ENCODE results near the gene ABCG5. TPM values are rescaled to one million over a fixed set of nuclear protein-coding genes. Genes with fewer than 3 reads are reported as not detected.

The ABCG5 gene
- total RNA-seq, 2 experiments from 2014 or later, result not detected

DNA sequence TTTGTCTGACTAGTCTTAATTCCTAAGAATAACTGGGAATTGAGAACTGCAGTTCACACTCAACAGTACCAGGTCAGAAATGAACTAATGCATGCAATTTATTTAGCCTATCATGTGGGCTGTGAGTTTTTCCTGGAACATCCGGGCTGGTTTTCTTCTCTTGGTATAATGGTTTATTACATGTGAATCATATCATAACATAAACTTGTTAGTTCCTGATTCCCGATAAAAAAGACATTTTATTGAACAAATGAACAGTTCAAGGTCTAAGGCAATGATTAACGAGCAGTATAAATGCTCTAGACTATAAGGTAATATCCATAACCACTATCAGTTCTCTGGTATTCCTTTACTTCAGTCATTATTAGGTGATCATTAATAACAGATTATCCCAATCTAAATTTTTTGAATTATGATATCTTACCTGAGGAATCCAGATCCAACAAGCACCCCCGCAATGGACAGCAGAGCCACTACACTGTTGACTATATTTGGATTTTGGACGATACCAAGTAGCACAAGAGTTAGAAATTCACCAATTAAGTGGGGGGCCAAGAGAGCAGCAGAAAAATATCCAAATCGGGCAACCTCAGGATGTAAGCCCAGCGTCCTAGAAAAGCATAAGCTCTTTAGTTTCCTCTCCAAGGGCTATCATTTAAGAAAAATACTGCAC, 19.0 kb downstream of the ABCG5 start:
- Histone ChIP-seq H3K27ac (ENCODE audit: low read depth in 1 of 2, low read length in 2 of 2) (no peak overlapping the region), H3K4me3 (ENCODE audit: low read length) (no peak overlapping the region), H3K27me3 (ENCODE audit: control insufficient read depth in 1 of 2, insufficient read depth in 2 of 2, low read length in 2 of 2) (peaks cover 3 to 12% of the 10 kb centered on the region in 2 experiments), H3K36me3 (ENCODE audit: insufficient read depth, low read length) (no peaks in the 10 kb centered on the region), H3K4me1 (ENCODE audit: insufficient read depth, low read length) (no peaks in the 10 kb centered on the region), H3K9me3 (ENCODE audit: control insufficient read depth in 1 of 2, insufficient read depth in 1 of 2, low read length in 2 of 2) (no peaks in the 10 kb centered on the region)
- ATAC-seq (ENCODE audit: poor library complexity), result no peak
- CTCF ChIA-PET, result no interaction called here
- TF ChIP-seq, protein P1, sequence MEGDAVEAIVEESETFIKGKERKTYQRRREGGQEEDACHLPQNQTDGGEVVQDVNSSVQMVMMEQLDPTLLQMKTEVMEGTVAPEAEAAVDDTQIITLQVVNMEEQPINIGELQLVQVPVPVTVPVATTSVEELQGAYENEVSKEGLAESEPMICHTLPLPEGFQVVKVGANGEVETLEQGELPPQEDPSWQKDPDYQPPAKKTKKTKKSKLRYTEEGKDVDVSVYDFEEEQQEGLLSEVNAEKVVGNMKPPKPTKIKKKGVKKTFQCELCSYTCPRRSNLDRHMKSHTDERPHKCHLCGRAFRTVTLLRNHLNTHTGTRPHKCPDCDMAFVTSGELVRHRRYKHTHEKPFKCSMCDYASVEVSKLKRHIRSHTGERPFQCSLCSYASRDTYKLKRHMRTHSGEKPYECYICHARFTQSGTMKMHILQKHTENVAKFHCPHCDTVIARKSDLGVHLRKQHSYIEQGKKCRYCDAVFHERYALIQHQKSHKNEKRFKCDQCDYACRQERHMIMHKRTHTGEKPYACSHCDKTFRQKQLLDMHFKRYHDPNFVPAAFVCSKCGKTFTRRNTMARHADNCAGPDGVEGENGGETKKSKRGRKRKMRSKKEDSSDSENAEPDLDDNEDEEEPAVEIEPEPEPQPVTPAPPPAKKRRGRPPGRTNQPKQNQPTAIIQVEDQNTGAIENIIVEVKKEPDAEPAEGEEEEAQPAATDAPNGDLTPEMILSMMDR (IDR thresholded peaks at IDR 0.05), result no peak
- Mint-ChIP-seq H3K36me3 (ENCODE audit: low read depth) (no peaks in the 10 kb centered on the region), H3K9me3 (no peaks in the 10 kb centered on the region), H3K27ac (no peak overlapping the region), H3K27me3 (peaks cover 29% of the 10 kb centered on the region), H3K4me3 (no peak overlapping the region), H3K4me1 (ENCODE audit: low read depth) (no peaks in the 10 kb centered on the region)
- POLR2A ChIA-PET, result no interaction called here
- DNase-seq, result no peak
- intact Hi-C loops (cut with DNase I, micrococcal nuclease), result no loop called here

GRCh38 chr2:43818761-43819160, 19.9 kb downstream of the ABCG5 start:
- intact Hi-C loops (cut with DNase I, micrococcal nuclease), result no loop called here
- no peaks in the 10 kb centered on the region for H3K4me1 Mint-ChIP-seq (ENCODE audit: low read depth)

DNA sequence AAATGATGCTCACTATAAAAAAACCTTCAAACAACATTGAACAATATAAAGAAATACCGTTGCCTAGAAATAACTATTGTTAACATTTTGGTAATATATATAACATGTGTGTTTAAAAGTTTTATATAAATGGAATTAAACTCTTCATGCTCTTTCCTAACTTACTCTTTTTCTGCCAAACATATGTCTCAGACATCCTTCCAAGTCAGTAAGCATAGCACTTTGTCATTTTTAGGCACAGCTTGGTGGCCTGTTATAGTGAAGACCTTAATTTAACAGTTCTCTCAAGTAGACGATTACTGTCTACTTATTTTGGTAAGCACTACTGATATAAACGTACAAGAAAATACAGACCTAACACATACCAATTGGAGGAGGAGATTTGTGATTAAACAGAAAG, 23.9 kb downstream of the ABCG5 start:
- no peaks in the 10 kb centered on the region for H3K4me1 ChIP-seq (ENCODE audit: insufficient read depth, low read length)
- no peak for DNase-seq
- H3K9me3 ChIP-seq (ENCODE audit: control insufficient read depth in 1 of 2, insufficient read depth in 1 of 2, low read length in 2 of 2), result no peaks in the 10 kb centered on the region
- intact Hi-C loops (cut with DNase I, micrococcal nuclease), result no loop called here
- H3K27ac Mint-ChIP-seq, result no peak overlapping the region
- no peaks in the 10 kb centered on the region for H3K27me3 ChIP-seq (ENCODE audit: control insufficient read depth in 1 of 2, insufficient read depth in 2 of 2, low read length in 2 of 2)
- H3K36me3 ChIP-seq (ENCODE audit: insufficient read depth, low read length), result no peaks in the 10 kb centered on the region
- no peaks in the 10 kb centered on the region for H3K27me3 Mint-ChIP-seq
- no peak overlapping the region for H3K27ac ChIP-seq (ENCODE audit: low read depth in 1 of 2, low read length in 2 of 2)
- no peaks in the 10 kb centered on the region for H3K9me3 Mint-ChIP-seq
- TF ChIP-seq, protein P1 (IDR thresholded peaks at IDR 0.05), result no peak
- H3K4me3 Mint-ChIP-seq, result no peak overlapping the region
- no peaks in the 10 kb centered on the region for H3K4me1 Mint-ChIP-seq (ENCODE audit: low read depth)
- ChIA-PET CTCF (no interaction called here), POLR2A (no interaction called here)
- no peaks in the 10 kb centered on the region for H3K36me3 Mint-ChIP-seq (ENCODE audit: low read depth)
- ATAC-seq (ENCODE audit: poor library complexity), result no peak
- no peak overlapping the region for H3K4me3 ChIP-seq (ENCODE audit: low read length)

More at GRCh38 chr2:43818761-43819160, 19.9 kb downstream of the ABCG5 start:
- peak in 3 of 14 experiments; percentile 1 to 38 (median 22) for DNase-seq
- Histone ChIP-seq H3K4me1 (ENCODE audit: insufficient read depth, low read length) (no peaks in the 10 kb centered on the region), H3K27ac (ENCODE audit: low read depth in 1 of 2, low read length in 2 of 2) (no peak overlapping the region), H3K4me3 (ENCODE audit: low read length) (no peak overlapping the region), H3K36me3 (ENCODE audit: insufficient read depth, low read length) (no peaks in the 10 kb centered on the region), H3K9me3 (ENCODE audit: control insufficient read depth in 1 of 2, insufficient read depth in 1 of 2, low read length in 2 of 2) (no peaks in the 10 kb centered on the region), H3K27me3 (ENCODE audit: control insufficient read depth in 1 of 2, insufficient read depth in 2 of 2, low read length in 2 of 2) (peaks cover 3 to 10% of the 10 kb centered on the region in 2 experiments)
- ATAC-seq (ENCODE audit: poor library complexity), result no peak
- no peak overlapping the region for H3K4me3 Mint-ChIP-seq
- H3K27me3 Mint-ChIP-seq, result peaks cover 20% of the 10 kb centered on the region
- H3K9me3 Mint-ChIP-seq, result no peaks in the 10 kb centered on the region
- TF ChIP-seq, protein P1 (IDR thresholded peaks at IDR 0.05), result no peak
- ChIA-PET CTCF (no interaction called here), POLR2A (no interaction called here)
- H3K27ac Mint-ChIP-seq, result no peak overlapping the region
- H3K36me3 Mint-ChIP-seq (ENCODE audit: low read depth), result no peaks in the 10 kb centered on the region

Measured in CD4-positive, alpha-beta T cell (primary cell).